DMS 273 treated with DMSO at 0.1 percent for 48 hours (cell line): ENCODE data around the gene LRRC58.
"Not testable (repeated sequence)": the region's sequence is repeated elsewhere in the genome, so short reads cannot be mapped to it uniquely, and the experiment has no call there.

Experiments used
- DNase-seq: peaks from one replicate; lab custom pipeline; 2025; lab: John Stamatoyannopoulos, UW

The LRRC58 gene

GRCh38 chr3:120348991-120349854 is at the start of gene LRRC58:
Gene LRRC58 (minus strand): TSS chr3:120349354. CDS start chr3:120349243, 111 bp downstream.
- peak; percentile 96 for DNase-seq

- no peak for DNase-seq
Measured at GRCh38 chr3:120396469-120396868, 47.3 kb upstream of the LRRC58 start.

GRCh38 chr3:120394347-120394746 is 45.2 kb upstream of the LRRC58 start:
- no peak for DNase-seq

- no peak for DNase-seq
Measured at GRCh38 chr3:120393761-120394160, 44.6 kb upstream of the LRRC58 start.

- no peak for DNase-seq
Measured at GRCh38 chr3:120393243-120393642, 44.1 kb upstream of the LRRC58 start.

GRCh38 chr3:120382941-120383447 is 33.8 kb upstream of the LRRC58 start:
- no peak for DNase-seq

GRCh38 chr3:120381503-120381902 is 32.3 kb upstream of the LRRC58 start:
- DNase-seq, result no peak

- not testable (repeated sequence) for DNase-seq
Measured at GRCh38 chr3:120377948-120378347, 28.8 kb upstream of the LRRC58 start.

GRCh38 chr3:120370463-120370862 is 21.3 kb upstream of the LRRC58 start:
- DNase-seq, result no peak

- DNase-seq, result no peak
Measured at GRCh38 chr3:120369037-120369467, 19.9 kb upstream of the LRRC58 start.

- DNase-seq, result no peak
Measured at GRCh38 chr3:120368172-120368571, 19.0 kb upstream of the LRRC58 start.

GRCh38 chr3:120364821-120365220 is 15.7 kb upstream of the LRRC58 start:
- no peak for DNase-seq

GRCh38 chr3:120364101-120364500 is 14.9 kb upstream of the LRRC58 start:
- no peak for DNase-seq

GRCh38 chr3:120357807-120358206 is 8.7 kb upstream of the LRRC58 start:
- DNase-seq, result no peak

- DNase-seq, result no peak
Measured at GRCh38 chr3:120355486-120355885, 6.3 kb upstream of the LRRC58 start.

- DNase-seq, result no peak
Measured at GRCh38 chr3:120353463-120353862, 4.3 kb upstream of the LRRC58 start.

GRCh38 chr3:120352017-120352416 is 2.9 kb upstream of the LRRC58 start:
- no peak for DNase-seq

- peak; percentile 53 for DNase-seq
Measured at GRCh38 chr3:120350401-120350941, 1.3 kb upstream of the LRRC58 start.

GRCh38 chr3:120349855-120350125 is 636 bp upstream of the LRRC58 start:
- no peak for DNase-seq

GRCh38 chr3:120348065-120348990 is 826 bp downstream of the LRRC58 start:
- no peak for DNase-seq

- no peak for DNase-seq
Measured at GRCh38 chr3:120344349-120344748, 4.8 kb downstream of the LRRC58 start.

GRCh38 chr3:120341658-120342346 is 7.4 kb downstream of the LRRC58 start:
- DNase-seq, result no peak
